HG03196 (cell line): ENCODE data around the gene SEH1L.
A peak's percentile ranks its signal among the peaks of the same experiment; 100 is the strongest.
"Not testable (repeated sequence)": the region's sequence is repeated elsewhere in the genome, so short reads cannot be mapped to it uniquely, and the experiment has no call there.

Source experiments
- ATAC-seq: cut with Tn5 transposase; IDR thresholded peaks from one replicate; pipeline ENCODE4 v1.9.1; 2021; ENCODE audit not compliant: unreplicated experiment

The SEH1L gene

DNA sequence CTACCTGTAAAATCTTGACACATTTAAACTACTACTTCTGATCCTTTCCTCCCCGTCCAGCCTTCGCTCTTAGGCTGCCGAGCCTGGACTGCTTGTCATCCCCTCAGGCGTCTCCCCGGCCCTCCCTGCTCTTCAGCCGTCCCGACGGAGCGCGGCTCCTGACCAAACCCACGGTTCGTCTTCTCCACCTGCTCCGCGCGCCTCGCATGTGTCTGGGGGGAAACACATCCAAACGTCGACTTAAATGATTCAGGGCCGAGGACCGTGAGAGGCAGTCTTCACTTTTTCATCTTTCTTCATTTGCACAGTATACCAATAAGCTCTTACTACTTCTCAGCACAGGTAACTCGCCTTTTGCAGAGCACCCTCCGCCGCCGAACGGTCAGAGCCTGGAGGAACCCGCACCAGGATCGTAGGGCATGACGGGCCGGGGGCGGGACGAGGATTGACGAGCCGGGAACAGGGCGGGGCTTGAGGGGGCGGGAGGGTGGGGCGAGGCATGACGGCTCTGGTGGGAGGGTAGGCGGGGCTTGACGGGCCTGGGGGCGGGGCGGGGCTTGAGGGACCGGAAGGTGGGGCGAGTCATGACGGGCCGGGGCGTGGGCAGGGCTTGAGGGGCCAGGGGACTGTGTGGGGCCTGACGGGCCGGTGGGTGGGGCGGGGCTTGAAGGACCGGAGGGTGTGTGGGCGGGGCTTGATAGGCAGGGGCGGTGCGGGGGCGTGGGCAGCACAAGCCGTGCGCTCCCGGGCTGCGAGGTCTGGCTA is at the start of gene SEH1L:
SEH1L (plus strand) TSS at position 727 of the 765 bp plus-strand sequence. CDS start 111 bp downstream, outside the sequence.
- peak; percentile 70 for ATAC-seq

DNA sequence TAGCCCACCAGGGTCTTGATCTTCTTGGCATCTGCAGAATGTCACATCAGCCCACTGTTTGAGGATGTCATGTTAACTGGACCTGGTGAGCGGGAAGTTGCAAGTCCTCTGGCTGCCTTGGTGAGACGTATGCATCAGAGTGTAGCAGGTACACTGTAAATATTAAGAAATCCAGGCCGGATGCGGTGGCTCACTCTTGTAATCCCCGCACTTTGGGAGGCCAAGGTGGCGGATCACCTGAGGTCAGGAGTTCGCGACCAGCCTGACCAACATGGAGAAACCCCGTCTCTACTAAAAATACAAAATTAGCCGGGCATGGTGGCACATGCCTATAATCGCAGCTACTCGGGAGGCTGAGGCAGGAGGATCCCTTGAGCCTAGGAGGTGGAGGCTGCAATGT is 46.6 kb upstream of the SEH1L start:
- ATAC-seq = not testable (repeated sequence)

- ATAC-seq = no peak
Measured at GRCh38 chr18:12904012-12904516, 43.7 kb upstream of the SEH1L start.

GRCh38 chr18:12906119-12906518 is 41.7 kb upstream of the SEH1L start:
- ATAC-seq = no peak

GRCh38 chr18:12906773-12907172 is 41.0 kb upstream of the SEH1L start:
- no peak for ATAC-seq

- ATAC-seq = no peak
Measured at GRCh38 chr18:12907258-12907925, 40.4 kb upstream of the SEH1L start.

- no peak for ATAC-seq
Measured at GRCh38 chr18:12908706-12909105, 39.1 kb upstream of the SEH1L start.

DNA sequence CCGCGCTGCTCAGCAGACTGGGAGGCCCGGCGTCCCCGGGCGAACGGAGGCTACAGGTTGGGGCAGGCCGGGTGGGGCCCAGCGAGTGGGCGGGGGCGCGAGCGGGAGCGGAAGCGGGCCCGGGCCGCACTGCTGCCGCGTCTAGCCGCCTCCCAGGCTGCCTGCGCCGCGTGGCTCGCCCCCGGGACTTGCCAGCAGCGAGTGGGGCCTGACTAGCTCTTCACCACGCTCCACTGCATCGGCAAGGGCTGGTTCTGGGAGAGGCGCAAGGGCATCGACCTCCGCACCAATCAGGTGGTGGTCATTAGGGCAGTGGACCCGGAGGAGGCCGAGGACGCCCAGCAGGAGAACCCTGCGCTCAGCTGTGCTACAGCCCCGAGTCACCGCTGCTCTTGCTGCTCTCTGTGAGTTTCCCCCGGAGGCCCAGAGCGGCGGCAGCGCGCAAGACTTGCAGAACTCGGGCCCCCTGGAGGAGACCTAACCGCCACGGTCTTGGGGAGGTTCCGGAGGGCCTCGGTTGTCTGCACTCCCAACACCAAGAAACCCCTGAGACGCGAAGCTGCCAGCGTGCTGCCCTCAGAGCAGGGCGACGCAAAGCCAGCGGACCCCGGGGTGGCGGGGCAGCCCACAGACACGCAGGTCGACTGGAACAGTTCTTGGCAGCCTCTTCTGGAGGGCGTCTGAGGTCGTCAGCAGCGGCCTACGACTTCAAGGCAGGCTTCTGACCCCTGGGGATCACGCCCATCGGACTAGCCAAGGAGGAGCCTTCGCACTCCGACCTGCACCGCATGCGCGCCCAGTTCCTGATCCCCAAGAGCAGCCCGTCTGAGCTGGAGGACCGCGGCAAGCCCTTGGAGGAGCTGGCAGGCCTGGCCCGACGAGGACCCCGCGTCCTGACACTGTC is 36.5 kb upstream of the SEH1L start:
- no peak for ATAC-seq

- no peak for ATAC-seq
Measured at GRCh38 chr18:12911929-12912703, 35.7 kb upstream of the SEH1L start.

GRCh38 chr18:12921178-12921577 is 26.6 kb upstream of the SEH1L start:
- ATAC-seq = no peak

DNA sequence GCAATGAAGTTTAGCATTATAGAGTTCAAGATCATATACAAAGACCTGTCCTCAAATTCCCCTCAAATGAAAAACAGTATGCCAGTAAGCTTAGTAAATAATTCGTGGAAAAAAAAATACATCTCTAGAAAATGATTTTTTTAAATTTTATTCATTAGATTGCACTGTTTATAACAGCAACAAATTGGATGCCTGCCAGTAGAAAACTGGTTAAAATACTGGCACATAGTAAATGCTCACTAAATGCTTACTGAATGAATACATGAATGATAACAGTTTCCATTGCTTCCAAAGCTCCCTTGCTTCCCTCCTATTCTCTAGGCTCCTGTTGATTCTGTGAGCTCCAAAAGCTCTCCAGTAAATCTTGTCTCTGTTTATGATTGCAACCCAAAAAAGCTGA is 25.5 kb upstream of the SEH1L start:
- ATAC-seq = no peak

DNA sequence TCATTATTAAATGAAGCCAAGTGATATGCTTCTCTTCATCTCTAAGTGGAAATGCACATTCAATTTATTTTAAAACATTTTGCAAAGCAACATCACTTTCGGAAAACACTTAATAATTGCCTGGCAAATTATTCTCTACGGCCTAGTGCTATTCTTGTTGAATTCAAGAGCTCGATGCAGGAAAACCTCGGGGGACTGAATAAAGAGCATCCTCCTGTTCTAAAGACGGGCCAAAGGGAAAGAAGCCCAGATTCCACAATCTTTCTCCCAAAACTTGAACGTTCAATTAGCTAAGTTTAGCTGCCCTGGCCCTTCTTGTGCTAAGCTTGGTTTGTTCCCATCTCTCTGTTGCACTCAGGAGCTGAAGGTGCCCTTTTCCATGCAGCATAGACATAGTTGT is 23.2 kb upstream of the SEH1L start:
- ATAC-seq = no peak

DNA sequence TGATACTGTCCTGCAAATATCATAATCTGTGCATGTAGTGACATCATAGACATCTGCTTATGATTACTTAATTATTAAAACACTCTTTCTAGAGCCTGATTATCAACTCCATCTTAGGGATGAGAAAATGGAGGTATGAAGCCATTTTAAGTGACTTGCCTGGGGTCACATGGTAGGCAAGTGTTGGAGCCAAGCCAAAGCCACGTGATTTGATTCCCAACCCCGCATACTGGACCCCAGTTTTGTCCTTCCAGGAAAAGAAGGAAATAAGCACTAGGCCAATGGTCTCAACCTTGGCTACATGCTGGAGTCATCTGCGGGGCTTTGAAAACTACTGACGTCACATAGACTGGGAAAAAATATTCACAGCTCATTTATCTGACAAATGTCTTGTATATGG is 19.6 kb upstream of the SEH1L start:
- no peak for ATAC-seq

DNA sequence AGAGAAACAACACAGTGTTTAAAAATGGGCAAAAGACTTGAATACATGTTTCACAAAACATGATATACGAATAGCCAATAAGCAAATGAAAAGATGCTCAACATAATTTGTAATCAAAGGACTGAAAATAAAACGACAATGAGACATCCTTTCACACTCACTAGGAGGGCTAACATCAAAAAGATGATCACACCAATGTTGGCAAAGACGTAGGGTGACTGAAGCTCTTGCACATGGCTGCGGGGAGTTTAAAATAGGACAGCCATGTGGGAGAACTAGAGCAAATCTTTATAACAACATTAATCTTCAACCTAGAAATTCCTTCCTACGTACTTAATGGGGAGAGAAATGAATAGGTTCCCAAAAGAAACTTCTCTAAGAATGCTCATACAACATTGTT is 19.2 kb upstream of the SEH1L start:
- no peak for ATAC-seq

DNA sequence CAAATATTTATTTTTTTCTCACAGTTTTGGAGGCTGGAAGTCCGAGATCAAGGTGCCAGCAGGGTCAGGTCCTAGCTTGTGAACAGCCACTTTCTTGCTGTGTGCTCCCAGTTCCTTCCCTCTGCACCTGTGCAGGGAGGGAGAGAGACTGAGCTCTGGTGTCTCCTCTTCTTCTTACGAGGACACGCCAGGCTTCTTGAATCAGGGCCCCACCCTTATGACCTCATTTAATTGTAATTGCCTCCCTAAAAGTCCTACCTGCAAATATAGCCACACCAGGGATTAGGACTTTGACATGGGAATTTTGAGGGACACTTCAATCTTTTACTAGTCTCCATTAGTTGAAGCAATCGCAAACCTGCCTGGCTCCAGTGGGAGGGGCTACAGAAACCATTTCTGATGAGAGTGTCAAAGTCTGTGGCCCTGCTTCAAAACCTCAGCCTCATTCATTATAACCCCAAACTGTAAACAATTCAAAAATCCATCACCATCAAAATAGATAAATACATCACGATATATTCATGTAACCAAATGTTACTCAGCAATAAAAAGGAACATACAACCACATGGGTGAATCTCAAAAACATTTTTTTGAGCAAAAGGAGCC is 18.2 kb upstream of the SEH1L start:
- no peak for ATAC-seq

GRCh38 chr18:12930376-12930775 is 17.4 kb upstream of the SEH1L start:
- no peak for ATAC-seq

DNA sequence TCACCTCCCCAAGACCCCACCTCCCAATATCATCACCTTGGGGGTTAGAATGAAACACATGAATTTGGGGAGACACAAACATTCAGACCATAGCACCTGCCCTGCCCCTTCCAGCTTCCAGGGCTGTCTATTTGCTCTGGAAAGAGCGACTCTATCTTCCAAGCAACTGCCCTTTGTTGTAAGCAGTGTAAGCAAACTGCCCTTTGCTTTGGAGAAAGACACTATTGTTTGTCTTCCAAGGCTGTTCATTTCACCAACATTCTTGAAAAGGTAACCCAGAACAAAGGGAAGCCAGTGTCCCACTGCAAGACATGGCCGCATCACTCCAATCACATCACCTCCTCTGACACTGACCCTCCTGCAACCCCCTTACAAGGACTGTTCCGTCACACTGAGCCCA is 16.9 kb upstream of the SEH1L start:
- no peak for ATAC-seq

DNA sequence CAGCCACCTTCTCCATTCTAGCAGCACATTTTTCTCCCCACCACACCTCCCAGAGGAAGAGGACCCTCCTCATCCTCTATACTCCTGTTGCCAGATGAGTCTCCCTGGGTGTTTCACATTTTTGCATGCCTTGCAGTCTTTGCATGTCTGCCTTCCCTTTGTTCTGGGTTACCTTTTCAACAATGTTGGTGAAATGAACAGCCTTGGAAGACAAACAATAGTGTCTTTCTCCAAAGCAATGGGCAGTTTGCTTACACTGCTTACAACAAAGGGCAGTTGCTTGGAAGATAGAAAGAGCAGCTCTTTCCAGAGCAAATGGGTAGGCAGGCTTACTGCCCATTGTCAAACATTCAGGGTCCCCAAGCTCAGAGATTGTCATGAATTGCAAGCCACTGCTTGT is 14.5 kb upstream of the SEH1L start:
- no peak for ATAC-seq

DNA sequence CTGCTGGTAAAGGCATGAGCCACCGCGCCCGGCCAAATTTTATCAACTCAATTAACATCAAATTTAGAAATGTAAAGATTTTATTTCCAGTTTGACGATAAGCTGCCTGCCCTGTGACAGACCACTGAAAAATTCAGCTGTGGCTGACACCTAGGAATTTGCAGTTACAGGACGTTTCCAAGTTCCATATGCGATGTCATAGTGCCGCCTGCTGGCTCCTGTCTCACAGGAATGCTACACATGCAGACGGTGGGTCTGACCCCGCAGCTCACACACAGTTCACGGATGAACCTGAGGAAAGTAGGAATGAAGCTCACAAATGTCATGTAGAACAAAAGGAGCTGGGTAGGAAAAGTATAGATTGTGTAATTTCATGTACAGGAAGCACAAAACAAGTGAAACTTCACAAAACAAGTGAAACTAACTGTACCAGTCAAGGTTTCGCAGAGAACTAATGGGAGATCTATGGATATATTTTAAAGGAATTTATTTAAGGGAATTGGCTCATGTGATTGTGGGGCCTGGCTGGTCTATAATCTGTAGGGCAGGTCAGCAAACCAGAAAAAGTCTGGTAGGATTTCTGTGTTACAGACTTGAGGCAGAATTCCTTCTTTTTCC is 13.2 kb upstream of the SEH1L start:
- ATAC-seq = no peak

- ATAC-seq = no peak
Measured at GRCh38 chr18:12939162-12939561, 8.6 kb upstream of the SEH1L start.
